Coronary artery (tissue), 2 donors: ENCODE data around the gene LRP5.

Experiments used
- DNase-seq: peaks from one replicate; pipeline ENCODE4 v3.0.0-alpha.2; 2017; ENCODE audit warnings: low spot score
- H3K27ac ChIP-seq, 2 donors: fragments of 200-600 bp; sonication (generic); one replicate each; pipeline ENCODE4 v1.5.1; 2016 to 2019
- H3K4me3 ChIP-seq: fragments of 200-600 bp; sonication (generic); 2 replicates; pipeline ENCODE4 v1.5.1; 2016; ENCODE audit warnings: mild to moderate bottlenecking, moderate library complexity
- TF ChIP-seq, protein P1 (sequence below): fragments of 200-600 bp; sonication (generic); IDR thresholded peaks from one replicate; pipeline ENCODE4 v1.5.1; 2019; ENCODE audit warnings: antibody characterized with exemption

LRP5 gene

DNA sequence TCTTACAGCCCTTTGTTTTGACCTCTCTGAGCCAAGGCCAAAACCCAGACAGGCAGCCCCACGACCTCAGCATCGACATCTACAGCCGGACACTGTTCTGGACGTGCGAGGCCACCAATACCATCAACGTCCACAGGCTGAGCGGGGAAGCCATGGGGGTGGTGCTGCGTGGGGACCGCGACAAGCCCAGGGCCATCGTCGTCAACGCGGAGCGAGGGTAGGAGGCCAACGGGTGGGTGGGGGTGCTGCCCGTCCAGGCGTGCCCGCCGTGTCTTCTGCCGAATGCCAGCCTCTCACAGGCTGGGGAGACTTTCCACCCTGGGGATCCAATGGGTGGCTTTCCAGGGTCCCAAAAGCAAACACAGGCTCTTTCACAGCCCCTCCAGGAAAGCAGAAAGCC lies 111.1 kb downstream of the LRP5 start:
- H3K27ac ChIP-seq = no peak overlapping the region
- DNase-seq = no peak
- no peak overlapping the region for H3K4me3 ChIP-seq
- TF ChIP-seq, protein P1, sequence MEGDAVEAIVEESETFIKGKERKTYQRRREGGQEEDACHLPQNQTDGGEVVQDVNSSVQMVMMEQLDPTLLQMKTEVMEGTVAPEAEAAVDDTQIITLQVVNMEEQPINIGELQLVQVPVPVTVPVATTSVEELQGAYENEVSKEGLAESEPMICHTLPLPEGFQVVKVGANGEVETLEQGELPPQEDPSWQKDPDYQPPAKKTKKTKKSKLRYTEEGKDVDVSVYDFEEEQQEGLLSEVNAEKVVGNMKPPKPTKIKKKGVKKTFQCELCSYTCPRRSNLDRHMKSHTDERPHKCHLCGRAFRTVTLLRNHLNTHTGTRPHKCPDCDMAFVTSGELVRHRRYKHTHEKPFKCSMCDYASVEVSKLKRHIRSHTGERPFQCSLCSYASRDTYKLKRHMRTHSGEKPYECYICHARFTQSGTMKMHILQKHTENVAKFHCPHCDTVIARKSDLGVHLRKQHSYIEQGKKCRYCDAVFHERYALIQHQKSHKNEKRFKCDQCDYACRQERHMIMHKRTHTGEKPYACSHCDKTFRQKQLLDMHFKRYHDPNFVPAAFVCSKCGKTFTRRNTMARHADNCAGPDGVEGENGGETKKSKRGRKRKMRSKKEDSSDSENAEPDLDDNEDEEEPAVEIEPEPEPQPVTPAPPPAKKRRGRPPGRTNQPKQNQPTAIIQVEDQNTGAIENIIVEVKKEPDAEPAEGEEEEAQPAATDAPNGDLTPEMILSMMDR = no peak

DNA sequence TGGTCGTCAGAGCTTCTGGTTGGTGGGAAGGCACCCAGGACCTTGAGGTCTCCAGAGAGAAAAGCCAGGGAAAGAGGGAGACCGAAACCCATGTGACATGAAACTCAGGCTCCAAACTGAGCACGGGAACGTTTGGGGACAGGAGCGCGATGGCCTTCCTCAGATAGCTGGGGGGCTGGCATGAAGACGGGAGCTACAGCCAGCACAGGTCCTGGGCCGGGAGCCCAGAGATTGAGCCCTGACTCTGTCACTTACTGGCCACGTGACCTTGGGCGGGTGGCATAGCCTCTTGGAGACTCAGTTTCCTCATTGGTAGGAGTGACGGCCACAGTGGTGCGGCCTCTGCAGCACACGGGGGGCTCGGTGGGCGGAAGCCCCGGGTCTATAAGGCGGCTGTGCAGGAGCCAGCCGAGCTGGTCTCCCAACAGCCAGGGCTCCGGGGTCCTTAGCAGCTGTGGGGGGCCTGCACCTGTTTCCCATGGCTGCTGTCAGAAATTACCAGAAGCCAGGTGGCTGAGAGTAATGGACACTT lies 111.8 kb downstream of the LRP5 start:
- TF ChIP-seq, protein P1 = no peak
- no peak for DNase-seq
- no peak overlapping the region for H3K4me3 ChIP-seq
- no peak overlapping the region for H3K27ac ChIP-seq

DNA sequence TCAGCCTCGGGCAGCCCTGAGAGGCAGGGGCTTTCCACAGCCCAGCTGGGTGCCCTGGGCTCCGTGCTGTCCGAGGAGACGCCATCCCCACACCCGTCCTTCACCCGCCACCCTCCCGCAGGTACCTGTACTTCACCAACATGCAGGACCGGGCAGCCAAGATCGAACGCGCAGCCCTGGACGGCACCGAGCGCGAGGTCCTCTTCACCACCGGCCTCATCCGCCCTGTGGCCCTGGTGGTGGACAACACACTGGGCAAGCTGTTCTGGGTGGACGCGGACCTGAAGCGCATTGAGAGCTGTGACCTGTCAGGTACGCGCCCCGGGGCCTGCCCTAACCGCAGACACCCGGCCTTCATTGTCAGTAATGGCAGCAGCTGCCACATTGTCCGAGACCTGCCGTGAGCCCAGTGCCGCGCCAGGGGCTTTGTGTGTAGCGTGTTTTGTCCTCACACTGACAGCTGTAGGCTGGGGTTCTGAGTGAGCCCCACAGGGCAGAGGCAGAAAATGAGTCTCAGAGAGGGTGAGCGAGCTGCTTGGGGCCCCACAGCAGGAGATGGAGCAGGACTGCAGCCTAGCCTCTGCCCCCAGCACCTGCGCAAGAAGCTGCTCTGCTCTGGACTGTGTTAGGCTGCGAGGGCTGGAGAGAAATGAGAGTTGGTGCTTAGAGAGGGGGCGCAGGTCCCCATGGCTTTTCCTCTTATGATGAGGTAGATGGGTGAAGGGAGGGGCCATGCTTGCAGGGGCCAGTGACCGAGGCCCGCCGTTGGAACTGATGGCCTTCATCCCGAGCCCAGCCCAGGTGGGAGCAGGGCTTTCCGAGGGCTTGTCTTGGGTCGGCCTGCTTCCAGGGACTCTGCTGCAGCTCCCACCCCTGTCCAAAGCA lies 112.8 kb downstream of the LRP5 start:
- DNase-seq = no peak
- Histone ChIP-seq H3K4me3 (no peak overlapping the region), H3K27ac (no peak overlapping the region)
- TF ChIP-seq, protein P1 = no peak

DNA sequence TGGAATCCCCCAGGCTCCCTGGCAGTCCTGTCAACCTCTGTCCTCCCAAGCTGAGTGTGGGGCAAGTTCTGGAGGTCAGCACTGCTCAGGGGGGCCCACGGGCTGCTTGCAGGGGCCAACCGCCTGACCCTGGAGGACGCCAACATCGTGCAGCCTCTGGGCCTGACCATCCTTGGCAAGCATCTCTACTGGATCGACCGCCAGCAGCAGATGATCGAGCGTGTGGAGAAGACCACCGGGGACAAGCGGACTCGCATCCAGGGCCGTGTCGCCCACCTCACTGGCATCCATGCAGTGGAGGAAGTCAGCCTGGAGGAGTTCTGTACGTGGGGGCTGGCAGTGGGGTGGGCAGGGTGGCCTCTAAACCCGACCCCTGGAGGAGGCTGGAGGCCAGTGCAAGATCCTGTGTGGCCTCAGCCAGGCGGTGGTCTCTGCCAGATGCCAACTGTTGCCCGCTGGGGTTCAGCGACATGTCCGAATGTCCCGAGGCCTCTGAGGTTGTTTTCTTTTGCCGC lies 113.5 kb downstream of the LRP5 start:
- Histone ChIP-seq H3K4me3 (no peak overlapping the region), H3K27ac (no peak overlapping the region)
- TF ChIP-seq, protein P1 = no peak
- DNase-seq = no peak

DNA sequence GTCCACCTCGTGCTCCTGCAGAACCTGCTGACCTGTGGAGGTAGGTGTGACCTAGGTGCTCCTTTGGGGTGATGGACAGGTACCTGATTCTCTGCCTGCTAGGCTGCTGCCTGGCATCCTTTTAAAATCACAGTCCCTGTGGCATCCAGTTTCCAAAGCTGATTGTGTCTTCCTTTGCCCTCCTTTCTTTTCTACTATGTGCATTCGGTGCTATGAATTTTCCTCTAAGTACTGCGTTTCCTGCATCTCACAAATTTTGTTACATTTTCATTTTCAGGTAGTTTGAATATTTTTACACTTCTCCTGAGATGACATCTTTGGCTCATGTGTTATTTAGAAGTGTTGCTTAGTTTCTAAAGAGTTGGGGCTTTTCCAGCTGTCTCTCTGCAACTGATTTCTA lies 117.3 kb downstream of the LRP5 start:
- TF ChIP-seq, protein P1 = no peak
- DNase-seq = no peak
- Histone ChIP-seq H3K27ac (no peak overlapping the region), H3K4me3 (no peak overlapping the region)

DNA sequence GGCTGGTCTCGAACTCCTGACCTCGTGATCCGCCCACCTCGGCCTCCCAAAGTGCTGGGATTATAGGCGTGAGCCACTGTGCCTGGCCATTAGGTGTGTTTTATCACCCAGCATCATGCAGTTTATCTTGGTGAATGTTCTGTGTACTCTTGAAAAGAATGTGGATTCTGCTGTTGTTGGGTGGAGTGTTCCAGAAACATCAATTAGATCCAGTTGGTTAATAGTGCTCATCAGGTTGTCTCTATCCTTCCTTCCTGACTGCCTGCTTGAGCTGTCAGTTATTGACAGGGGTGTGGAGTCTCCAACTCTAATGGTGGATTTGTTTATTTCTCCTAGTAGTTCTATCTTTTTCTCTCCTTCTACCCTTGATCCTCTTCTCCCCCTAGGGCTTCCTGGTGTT lies 118.0 kb downstream of the LRP5 start:
- Histone ChIP-seq H3K4me3 (no peak overlapping the region), H3K27ac (no peak overlapping the region)
- TF ChIP-seq, protein P1 = no peak
- no peak for DNase-seq

DNA sequence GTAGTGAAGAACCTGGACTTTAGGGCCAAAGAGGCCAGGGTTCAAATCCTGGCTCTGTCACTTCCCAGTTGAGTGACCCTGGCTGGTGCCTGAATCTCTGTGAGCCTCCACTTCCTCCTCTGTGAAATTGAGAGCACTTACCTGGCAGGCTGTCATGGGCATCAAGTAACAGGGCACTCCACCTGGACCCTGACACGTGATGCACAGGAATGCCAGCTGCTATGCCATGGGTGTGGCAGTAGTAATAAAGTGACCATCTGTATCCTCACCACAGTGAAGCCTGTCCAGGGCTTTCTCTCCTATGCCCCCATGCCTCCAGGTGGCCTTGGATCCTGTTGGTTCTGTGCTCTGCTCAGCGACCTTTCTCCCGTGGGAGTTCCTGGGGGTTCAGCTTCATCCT lies 118.4 kb downstream of the LRP5 start:
- Histone ChIP-seq H3K27ac (no peak overlapping the region), H3K4me3 (no peak overlapping the region)
- TF ChIP-seq, protein P1 = no peak
- no peak for DNase-seq
